ENCODE measurements around the gene SNX1.

SNX1 gene

GRCh38 chr15:64146885-64147681 lies 51.3 kb downstream of the SNX1 start:
- no peak for DNase-seq

DNA sequence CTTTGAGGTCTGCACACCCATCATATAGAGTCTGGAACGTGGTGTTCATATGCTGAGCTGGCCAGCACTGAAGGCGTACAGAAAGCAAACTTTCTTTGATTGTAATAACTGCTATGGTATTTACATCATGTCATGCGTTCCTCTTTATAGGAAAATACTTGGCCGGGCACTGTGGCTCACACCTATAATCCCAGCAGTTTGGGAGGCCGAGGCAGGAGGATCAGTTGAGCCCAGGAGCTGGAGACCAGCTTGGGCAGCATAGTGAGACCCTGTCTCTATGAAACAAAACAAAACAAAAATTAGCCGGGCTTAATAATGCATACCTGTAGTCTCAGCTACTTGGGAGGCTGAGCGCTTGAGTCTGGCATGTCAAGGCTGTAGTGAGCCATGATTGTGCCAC lies 52.4 kb downstream of the SNX1 start:
- DNase-seq, result no peak

GRCh38 chr15:64148581-64148980 lies 52.8 kb downstream of the SNX1 start:
- DNase-seq, result no peak

DNA sequence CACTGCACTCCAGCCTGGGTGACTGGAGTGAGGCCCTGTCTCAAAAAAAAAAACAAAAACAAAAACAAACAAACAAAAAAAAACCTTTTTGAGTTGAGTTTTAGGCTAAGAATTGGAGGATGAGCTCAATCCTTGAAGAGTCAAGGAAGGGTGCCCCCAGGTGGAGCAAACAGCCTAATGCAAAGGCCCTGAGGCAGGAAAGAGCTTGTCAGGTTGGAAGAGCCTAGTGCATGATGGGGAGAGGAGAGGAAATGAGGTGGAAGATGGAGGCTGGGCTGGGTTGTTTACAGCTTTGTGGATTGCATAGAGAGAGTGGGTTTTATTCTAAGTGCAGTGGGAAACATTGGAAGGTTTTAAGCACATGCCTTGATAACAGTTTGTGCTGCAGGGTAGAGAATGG lies 53.6 kb downstream of the SNX1 start:
- DNase-seq, result no peak

GRCh38 chr15:64149893-64150578 lies 54.3 kb downstream of the SNX1 start:
- DNase-seq, result no peak

GRCh38 chr15:64151727-64152506 lies 56.1 kb downstream of the SNX1 start, which contains the start of gene SNX22:
TSS of gene SNX22 (plus strand) at chr15:64151731. CDS start at chr15:64151776, 45 bp downstream.
- DNase-seq, result no peak

DNA sequence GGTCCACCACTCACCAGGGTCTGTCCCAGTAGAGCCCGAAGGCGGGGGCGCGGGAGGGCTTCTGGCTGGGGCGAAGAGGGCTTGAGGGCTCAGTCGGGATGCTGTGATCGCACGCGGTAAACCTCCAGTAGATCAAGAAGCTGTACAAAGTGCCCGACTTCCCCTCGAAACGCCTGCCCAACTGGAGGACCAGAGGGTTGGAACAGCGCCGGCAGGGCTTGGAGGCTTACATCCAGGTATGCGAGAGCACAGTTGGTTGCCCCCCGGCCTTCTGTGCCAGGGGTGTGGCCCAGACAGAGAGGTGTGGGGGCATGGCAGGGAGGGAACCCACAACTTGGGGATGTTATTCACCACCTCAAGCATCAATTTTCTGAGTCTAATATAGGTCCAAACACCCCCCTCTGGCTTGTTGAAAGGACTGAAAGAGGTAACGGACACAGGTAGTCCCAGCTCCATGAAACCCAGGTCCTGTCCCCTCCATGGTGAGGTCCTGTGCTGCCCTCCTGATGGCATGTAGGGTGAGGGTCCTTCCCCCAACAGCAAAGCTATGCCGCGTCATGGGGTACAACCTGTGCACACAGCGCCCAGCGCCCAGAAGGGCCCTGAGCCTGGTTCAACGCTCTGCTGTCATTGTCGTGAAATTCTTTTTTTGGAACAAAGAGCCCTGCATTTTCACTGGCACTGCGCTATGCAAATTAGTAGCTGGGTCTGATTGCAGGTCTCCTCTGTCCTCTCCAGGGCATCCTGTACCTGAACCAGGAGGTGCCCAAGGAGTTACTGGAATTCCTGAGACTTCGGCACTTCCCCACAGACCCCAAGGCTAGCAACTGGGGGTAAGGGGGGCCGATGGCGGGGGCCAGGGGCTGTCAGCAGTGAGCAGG lies 57.0 kb downstream of the SNX1 start:
- DNase-seq, result no peak

GRCh38 chr15:64153480-64154367 lies 57.9 kb downstream of the SNX1 start:
- peak; percentile 72 for DNase-seq

- no peak for DNase-seq
Measured at GRCh38 chr15:64155802-64156651, 60.2 kb downstream of the SNX1 start.

- no peak for DNase-seq
Measured at GRCh38 chr15:64156652-64157331, 61.0 kb downstream of the SNX1 start.

DNA sequence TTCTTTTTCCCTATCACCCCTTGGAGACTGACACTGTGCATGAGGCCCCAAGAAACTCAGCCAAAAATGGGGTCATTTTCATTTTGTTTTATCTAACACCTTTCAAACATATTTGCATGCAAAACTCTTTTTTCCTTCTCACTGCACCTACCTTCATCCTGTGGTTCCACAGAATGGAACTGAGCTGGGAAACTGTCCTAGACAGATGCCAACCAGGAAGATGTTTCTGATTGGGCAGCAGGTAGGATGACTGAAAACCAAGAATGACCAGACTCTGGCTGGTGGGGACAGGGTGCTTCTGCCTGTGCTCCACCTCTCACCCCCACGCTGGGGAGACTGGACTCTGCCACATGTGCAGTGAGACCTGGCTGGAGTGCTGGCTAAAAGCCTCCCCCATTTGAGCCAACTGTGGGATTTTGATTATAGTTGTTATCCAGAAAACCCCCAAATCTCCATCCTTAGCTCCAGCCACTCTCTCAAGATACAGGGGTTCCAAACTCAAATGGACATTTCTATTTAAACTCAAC lies 61.9 kb downstream of the SNX1 start:
- no peak for DNase-seq

GRCh38 chr15:64158363-64159134 lies 62.8 kb downstream of the SNX1 start:
- DNase-seq, result no peak

- no peak for DNase-seq
Measured at GRCh38 chr15:64161688-64162477, 66.1 kb downstream of the SNX1 start.

DNA sequence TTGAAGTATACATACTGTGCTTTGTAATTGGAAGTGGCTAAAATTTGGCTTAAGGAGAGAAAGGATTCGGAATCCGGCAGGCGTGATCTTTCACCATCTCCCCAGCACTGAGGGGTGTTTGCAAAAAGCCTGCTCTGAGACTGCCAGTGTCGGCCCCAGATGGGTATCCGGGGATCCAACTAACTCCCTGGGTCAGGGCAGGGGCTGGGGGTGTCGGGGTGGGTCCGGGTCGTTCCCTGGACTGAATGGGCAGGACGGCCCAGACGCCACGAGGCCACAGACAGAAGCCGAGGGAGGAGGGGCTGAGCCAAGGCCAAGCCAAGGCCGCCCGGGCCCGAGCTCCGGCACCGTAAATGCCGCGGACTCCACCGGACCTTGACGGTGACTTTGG lies 66.7 kb downstream of the SNX1 start:
- DNase-seq, result no peak

DNA sequence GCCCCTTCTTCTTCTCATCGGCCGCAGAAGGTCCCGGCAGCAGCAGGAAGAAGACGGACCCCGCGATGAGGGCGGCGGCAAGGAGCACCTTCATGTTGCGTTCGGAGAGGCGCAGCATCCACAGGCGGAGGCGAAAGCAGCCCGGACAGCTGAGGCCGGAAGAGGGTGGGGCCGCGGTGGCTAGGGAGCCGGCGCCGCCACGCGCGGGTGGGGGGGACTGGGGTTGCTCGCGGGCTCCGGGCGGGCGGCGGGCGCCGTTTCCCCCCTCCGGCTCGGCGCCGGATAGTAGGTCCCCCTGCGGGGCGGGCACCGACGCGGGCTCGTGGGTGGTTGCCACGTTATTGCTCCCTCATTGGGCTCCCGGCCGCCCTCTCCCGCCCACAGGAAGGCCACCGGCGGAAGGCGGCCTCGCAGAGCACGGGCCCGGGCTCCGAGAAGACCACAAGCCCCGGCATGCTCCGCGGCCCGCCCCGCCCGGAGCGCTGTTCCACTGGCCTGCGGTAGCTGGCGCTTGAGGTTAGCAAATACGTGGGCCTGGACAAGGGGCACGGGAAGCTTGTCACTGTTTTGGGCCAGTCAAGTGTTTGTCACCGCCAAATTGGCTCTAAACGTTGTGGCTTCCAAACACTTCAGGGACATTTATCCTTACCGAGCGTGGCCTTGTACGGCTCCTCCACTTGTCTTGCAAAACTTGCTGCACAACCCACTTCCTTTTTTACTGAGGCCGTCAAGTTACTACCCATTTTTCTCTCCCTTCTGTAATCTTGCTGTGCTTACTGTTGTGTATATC lies 67.3 kb downstream of the SNX1 start, which contains the start of gene PPIB:
PPIB (minus strand) TSS at position 154 of the 790 bp plus-strand sequence; CDS start at position 118, 36 bp downstream.
- peak; percentile 94 for DNase-seq

- DNase-seq, result no peak
Measured at GRCh38 chr15:64163659-64164362, 68.0 kb downstream of the SNX1 start.
